ENCODE measurements around the gene AGPAT4. TPM values are rescaled to one million over a fixed set of nuclear protein-coding genes. Genes with fewer than 3 reads are reported as not detected.

AGPAT4 gene
- polyA plus RNA-seq, 1 donor from 2014 or later = 0.98 TPM

GRCh38 chr6:161152527-161152862, 121.4 kb downstream of the AGPAT4 start:
- H3K27me3 Mint-ChIP-seq = peaks cover 6% of the 10 kb centered on the region
- peak overlapping the region in 1 of 3 donors; percentile 64 for H3K27ac Mint-ChIP-seq
- H3K9me3 Mint-ChIP-seq = peaks cover 0 to 3% (median 0%) of the 10 kb centered on the region in 3 donors
- H3K36me3 Mint-ChIP-seq = no peaks in the 10 kb centered on the region
- no peak overlapping the region for H3K4me3 Mint-ChIP-seq
- H3K4me1 Mint-ChIP-seq = no peaks in the 10 kb centered on the region

GRCh38 chr6:161151660-161152526, 122.0 kb downstream of the AGPAT4 start:
- Mint-ChIP-seq H3K9me3 (peaks cover 0 to 3% (median 0%) of the 10 kb centered on the region in 3 donors), H3K27me3 (peaks cover 6% of the 10 kb centered on the region), H3K4me1 (no peaks in the 10 kb centered on the region), H3K4me3 (no peak overlapping the region), H3K27ac (peak overlapping the region in 2 of 3 donors; percentile 10 to 41), H3K36me3 (no peaks in the 10 kb centered on the region)

- Mint-ChIP-seq H3K4me1 (no peaks in the 10 kb centered on the region), H3K27me3 (peaks cover 6% of the 10 kb centered on the region), H3K27ac (peak overlapping the region in 1 of 3 donors; percentile 13)
These were observed 122.7 kb downstream of the AGPAT4 start for GRCh38 chr6:161151059-161151645.

GRCh38 chr6:161150566-161150965, 123.3 kb downstream of the AGPAT4 start:
- H3K4me3 Mint-ChIP-seq = no peak overlapping the region
- peaks cover 0 to 2% (median 0%) of the 10 kb centered on the region in 3 donors for H3K9me3 Mint-ChIP-seq
- no peak overlapping the region for H3K27ac Mint-ChIP-seq
- H3K27me3 Mint-ChIP-seq = peaks cover 6% of the 10 kb centered on the region
- H3K4me1 Mint-ChIP-seq = no peaks in the 10 kb centered on the region
- peaks cover 4% of the 10 kb centered on the region for H3K36me3 Mint-ChIP-seq

More at GRCh38 chr6:161151059-161151645, 122.7 kb downstream of the AGPAT4 start:
- H3K4me3 Mint-ChIP-seq = no peak overlapping the region
- peaks cover 4% of the 10 kb centered on the region for H3K36me3 Mint-ChIP-seq
- peaks cover 0 to 3% (median 0%) of the 10 kb centered on the region in 3 donors for H3K9me3 Mint-ChIP-seq

GRCh38 chr6:161150136-161150535, 123.7 kb downstream of the AGPAT4 start:
- no peaks in the 10 kb centered on the region for H3K4me1 Mint-ChIP-seq
- H3K27me3 Mint-ChIP-seq = peaks cover 6% of the 10 kb centered on the region
- H3K36me3 Mint-ChIP-seq = peaks cover 4% of the 10 kb centered on the region
- no peak overlapping the region for H3K4me3 Mint-ChIP-seq
- peaks cover 0 to 1% (median 0%) of the 10 kb centered on the region in 3 donors for H3K9me3 Mint-ChIP-seq
- H3K27ac Mint-ChIP-seq = no peak overlapping the region

- H3K27ac Mint-ChIP-seq = no peak overlapping the region
- no peak overlapping the region for H3K4me3 Mint-ChIP-seq
- no peaks in the 10 kb centered on the region for H3K27me3 Mint-ChIP-seq
- H3K9me3 Mint-ChIP-seq = peaks cover 0 to 2% (median 0%) of the 10 kb centered on the region in 3 donors
- no peaks in the 10 kb centered on the region for H3K4me1 Mint-ChIP-seq
- H3K36me3 Mint-ChIP-seq = peaks cover 4% of the 10 kb centered on the region
These were observed 130.0 kb downstream of the AGPAT4 start for GRCh38 chr6:161143663-161144430.

- peaks cover 0 to 2% (median 0%) of the 10 kb centered on the region in 3 donors for H3K9me3 Mint-ChIP-seq
- no peak overlapping the region for H3K27ac Mint-ChIP-seq
- H3K27me3 Mint-ChIP-seq = no peaks in the 10 kb centered on the region
- no peak overlapping the region for H3K4me3 Mint-ChIP-seq
- peaks cover 4% of the 10 kb centered on the region for H3K36me3 Mint-ChIP-seq
- no peaks in the 10 kb centered on the region for H3K4me1 Mint-ChIP-seq
These were observed 130.9 kb downstream of the AGPAT4 start for GRCh38 chr6:161142957-161143296.

GRCh38 chr6:161141173-161141572, 132.7 kb downstream of the AGPAT4 start:
- Mint-ChIP-seq H3K4me3 (no peak overlapping the region), H3K27me3 (no peaks in the 10 kb centered on the region), H3K36me3 (no peaks in the 10 kb centered on the region), H3K27ac (no peak overlapping the region), H3K9me3 (peaks cover 0 to 2% (median 0%) of the 10 kb centered on the region in 3 donors), H3K4me1 (peaks cover 0 to under 1% (median 0%) of the 10 kb centered on the region in 3 donors)

GRCh38 chr6:161140554-161140875, 133.3 kb downstream of the AGPAT4 start:
- Mint-ChIP-seq H3K27ac (no peak overlapping the region), H3K27me3 (no peaks in the 10 kb centered on the region), H3K4me1 (peaks cover 0 to 3% (median 0%) of the 10 kb centered on the region in 3 donors), H3K9me3 (peaks cover 0 to 2% (median 0%) of the 10 kb centered on the region in 3 donors), H3K36me3 (no peaks in the 10 kb centered on the region), H3K4me3 (no peak overlapping the region)

- Mint-ChIP-seq H3K27ac (no peak overlapping the region), H3K4me3 (no peak overlapping the region), H3K36me3 (no peaks in the 10 kb centered on the region), H3K27me3 (no peaks in the 10 kb centered on the region), H3K4me1 (peaks cover 0 to 6% (median 4%) of the 10 kb centered on the region in 3 donors), H3K9me3 (peaks cover 0 to 2% (median 0%) of the 10 kb centered on the region in 3 donors)
These were observed 133.9 kb downstream of the AGPAT4 start for GRCh38 chr6:161139766-161140553.

GRCh38 chr6:161139304-161139765, 134.5 kb downstream of the AGPAT4 start:
- Mint-ChIP-seq H3K27ac (no peak overlapping the region), H3K4me1 (peaks cover 0 to 7% (median 4%) of the 10 kb centered on the region in 3 donors), H3K4me3 (no peak overlapping the region), H3K36me3 (no peaks in the 10 kb centered on the region), H3K27me3 (no peaks in the 10 kb centered on the region), H3K9me3 (peaks cover 0 to 2% (median 0%) of the 10 kb centered on the region in 3 donors)

GRCh38 chr6:161138543-161139303, 135.1 kb downstream of the AGPAT4 start:
- Mint-ChIP-seq H3K4me3 (peak overlapping the region in 1 of 4 donors; percentile 12), H3K27me3 (no peaks in the 10 kb centered on the region), H3K27ac (peak overlapping the region in 1 of 3 donors; percentile 53), H3K4me1 (peaks cover 0 to 7% (median 4%) of the 10 kb centered on the region in 3 donors), H3K36me3 (no peaks in the 10 kb centered on the region), H3K9me3 (peaks cover 0 to 2% (median 0%) of the 10 kb centered on the region in 3 donors)

GRCh38 chr6:161137839-161138542, 135.9 kb downstream of the AGPAT4 start:
- H3K36me3 Mint-ChIP-seq = no peaks in the 10 kb centered on the region
- peaks cover 0 to 7% (median 4%) of the 10 kb centered on the region in 3 donors for H3K4me1 Mint-ChIP-seq
- no peaks in the 10 kb centered on the region for H3K27me3 Mint-ChIP-seq
- peaks cover 0 to 2% (median 0%) of the 10 kb centered on the region in 3 donors for H3K9me3 Mint-ChIP-seq
- H3K27ac Mint-ChIP-seq = no peak overlapping the region
- H3K4me3 Mint-ChIP-seq = peak overlapping the region in 1 of 4 donors; percentile 12

Measured in IgD-negative memory B cell (primary cell).